Liver (tissue), 9 donors: ENCODE measurements around the gene RAB43. TPM values are rescaled to one million over a fixed set of nuclear protein-coding genes. Genes with fewer than 3 reads are reported as not detected.

Source experiments
- DNase-seq: peaks from one replicate; pipeline ENCODE4 v3.0.0-alpha.2; 2017; ENCODE audit warnings: low spot score
- H3K27ac ChIP-seq, 2 donors: one replicate each; pipeline ENCODE4 v1.7.0; 2013; ENCODE audit warnings: inconsistent platforms in 2 of 2, low read length in 2 of 2, control low read depth in 1 of 2, low read depth in 1 of 2, mild to moderate bottlenecking in 1 of 2
- H3K27me3 ChIP-seq, 4 donors: one replicate each; pipeline versions ENCODE4 v1.6.1 to v1.7.0; 2013; ENCODE audit warnings: low read length in 3 of 4, inconsistent platforms in 1 of 4, mild to moderate bottlenecking in 1 of 4, moderate library complexity in 1 of 4; ENCODE audit not compliant: control insufficient read depth in 4 of 4, insufficient read depth in 4 of 4
- H3K36me3 ChIP-seq, 4 donors: one replicate each; pipeline versions ENCODE4 v1.6.1 to v1.7.0; 2013; ENCODE audit warnings: low read length in 3 of 4, mild to moderate bottlenecking in 3 of 4, low read depth in 1 of 4, moderate library complexity in 1 of 4; ENCODE audit not compliant: control insufficient read depth in 4 of 4, insufficient read depth in 3 of 4
- H3K4me1 ChIP-seq, 4 donors: one replicate each; pipeline versions ENCODE4 v1.6.1 to v1.7.0; 2013; ENCODE audit warnings: low read length in 3 of 4, mild to moderate bottlenecking in 3 of 4, moderate library complexity in 1 of 4; ENCODE audit not compliant: control insufficient read depth in 4 of 4, insufficient read depth in 4 of 4
- H3K4me3 ChIP-seq, 3 donors: one replicate each; pipeline versions ENCODE4 v1.6.1 to v1.7.0; 2013; ENCODE audit warnings: low read length in 3 of 3, control low read depth in 1 of 3, low read depth in 1 of 3, mild to moderate bottlenecking in 1 of 3
- H3K9ac ChIP-seq, 2 donors: one replicate each; pipeline ENCODE4 v1.7.0; 2013; ENCODE audit warnings: low read length in 2 of 2, mild to moderate bottlenecking in 2 of 2, moderate library complexity in 2 of 2, control low read depth in 1 of 2, low read depth in 1 of 2
- H3K9me3 ChIP-seq, 4 donors: one replicate each; pipeline versions ENCODE4 v1.6.1 to v1.7.0; 2013; ENCODE audit warnings: low read length in 3 of 4; ENCODE audit not compliant: control insufficient read depth in 4 of 4
- ATF3 ChIP-seq: IDR thresholded peaks from 2 replicates; pipeline ENCODE4 v1.6.1; 2016; ENCODE audit warnings: antibody characterized with exemption
- FOXA1 ChIP-seq: IDR thresholded peaks from 2 replicates; pipeline ENCODE4 v1.6.1; 2016; ENCODE audit warnings: antibody characterized with exemption
- FOXA2 ChIP-seq: IDR thresholded peaks from 2 replicates; pipeline ENCODE4 v1.6.1; 2016; ENCODE audit warnings: antibody characterized with exemption
- GABPA ChIP-seq, 2 donors: IDR thresholded peaks in 1 of 2; conservative IDR thresholded peaks in 1 of 2; 2 replicates each; pipeline ENCODE4 v1.6.1; 2016; ENCODE audit warnings: antibody characterized with exemption in 2 of 2, mild to moderate bottlenecking in 1 of 2, moderate library complexity in 1 of 2
- HNF4A ChIP-seq, 2 donors: conservative IDR thresholded peaks; 2 replicates each; pipeline ENCODE4 v1.6.1; 2016; ENCODE audit warnings: antibody characterized with exemption in 2 of 2, mild to moderate bottlenecking in 2 of 2
- HNF4G ChIP-seq: IDR thresholded peaks from 2 replicates; pipeline ENCODE4 v1.6.1; 2016; ENCODE audit warnings: antibody characterized with exemption
- NR2F2 ChIP-seq: IDR thresholded peaks from 2 replicates; pipeline ENCODE4 v1.6.1; 2016; ENCODE audit warnings: antibody characterized with exemption
- RAD21 ChIP-seq, 2 donors: IDR thresholded peaks; 2 replicates each; pipeline ENCODE4 v1.6.1; 2016; ENCODE audit warnings: antibody characterized with exemption in 2 of 2, mild to moderate bottlenecking in 2 of 2
- REST ChIP-seq: IDR thresholded peaks from 2 replicates; pipeline ENCODE4 v1.6.1; 2016; ENCODE audit warnings: antibody characterized with exemption, mild to moderate bottlenecking
- RXRA ChIP-seq, 2 donors: IDR thresholded peaks; 2 replicates each; pipeline ENCODE4 v1.6.1; 2017 to 2018; ENCODE audit warnings: antibody characterized with exemption in 2 of 2, mild to moderate bottlenecking in 1 of 2
- SP1 ChIP-seq: IDR thresholded peaks from 2 replicates; pipeline ENCODE4 v1.6.1; 2018; ENCODE audit warnings: antibody characterized with exemption, mild to moderate bottlenecking
- WGBS: extraction: QIAGEN DNeasy Blood & Tissue Kit; methylation state at CpG from one replicate; pipeline ENCODE4 v1.1.7; 2013; 5-methylcytosine and 5-hydroxymethylcytosine counted together
- polyA plus RNA-seq, 2 donors: library from polyadenylated mRNA; stranded (reverse) in 1 of 2; unstranded in 1 of 2; fragments of 200-250 nt in 1 of 2; fragments of >200 nt in 1 of 2; fragmentation: Nextera tagmentation in 1 of 2; extraction: Ambion mirVana in 1 of 2; gene quantifications; one replicate each; pipeline versions ENCODE4 v1.2.1 to v1.2.3, GENCODE V29; 2013 to 2015
- total RNA-seq, 2 donors: library from RNA; depleted of rRNA; stranded (reverse); fragments of >200 nt; gene quantifications; one replicate each; pipeline ENCODE4 v1.2.3, GENCODE V29; 2014
- TF ChIP-seq, protein P1 (sequence below): fragments of 150-350 bp; IDR thresholded peaks from 2 replicates; pipeline ENCODE4 v1.5.1; 2017; ENCODE audit warnings: improper control_type of control experiment, low read depth, low read length; ENCODE audit not compliant: missing input control
- TF ChIP-seq, protein P2 (sequence below): IDR thresholded peaks from 2 replicates; pipeline ENCODE4 v1.6.1; 2016; ENCODE audit warnings: antibody characterized with exemption
- donor health status: healthy.
- donor health status: healthy.
- donor health status: healthy.
- donor health status: healthy.
- donor health status: healthy.

Gene RAB43
- total and polyA plus RNA-seq, 4 donors: 13.4 to 58.1 (median 26.5) TPM

DNA sequence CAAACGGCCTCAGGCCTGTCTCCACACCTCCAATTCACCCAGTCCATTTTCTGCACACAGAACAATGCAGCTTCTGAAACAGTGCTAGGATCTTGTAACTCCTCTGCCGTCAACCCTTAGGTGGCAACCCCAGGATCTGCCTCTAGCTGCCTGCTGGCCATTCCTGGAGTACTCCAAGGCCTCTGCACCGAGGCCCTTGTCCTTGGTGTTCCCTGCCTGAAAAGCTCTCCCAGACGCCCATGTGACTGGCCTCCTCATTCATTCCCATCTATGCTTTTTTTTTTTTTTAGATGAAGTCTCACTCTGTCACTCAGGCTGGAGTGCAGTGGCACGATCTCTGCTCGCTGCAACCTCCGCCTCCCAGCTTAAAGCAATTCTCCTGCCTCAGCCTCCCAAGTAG is 18.3 kb downstream of the RAB43 start:
- TF ChIP-seq SP1: no peak
- no peak for TF ChIP-seq FOXA2
- TF ChIP-seq FOXA1: no peak
- no peak for TF ChIP-seq NR2F2
- no peak for TF ChIP-seq HNF4A (conservative IDR thresholded peaks at IDR 0.05)
- no peak for TF ChIP-seq GABPA (IDR thresholded peaks at IDR 0.05 in 1 of 2, conservative IDR thresholded peaks at IDR 0.05 in 1 of 2)
- TF ChIP-seq, protein P1, sequence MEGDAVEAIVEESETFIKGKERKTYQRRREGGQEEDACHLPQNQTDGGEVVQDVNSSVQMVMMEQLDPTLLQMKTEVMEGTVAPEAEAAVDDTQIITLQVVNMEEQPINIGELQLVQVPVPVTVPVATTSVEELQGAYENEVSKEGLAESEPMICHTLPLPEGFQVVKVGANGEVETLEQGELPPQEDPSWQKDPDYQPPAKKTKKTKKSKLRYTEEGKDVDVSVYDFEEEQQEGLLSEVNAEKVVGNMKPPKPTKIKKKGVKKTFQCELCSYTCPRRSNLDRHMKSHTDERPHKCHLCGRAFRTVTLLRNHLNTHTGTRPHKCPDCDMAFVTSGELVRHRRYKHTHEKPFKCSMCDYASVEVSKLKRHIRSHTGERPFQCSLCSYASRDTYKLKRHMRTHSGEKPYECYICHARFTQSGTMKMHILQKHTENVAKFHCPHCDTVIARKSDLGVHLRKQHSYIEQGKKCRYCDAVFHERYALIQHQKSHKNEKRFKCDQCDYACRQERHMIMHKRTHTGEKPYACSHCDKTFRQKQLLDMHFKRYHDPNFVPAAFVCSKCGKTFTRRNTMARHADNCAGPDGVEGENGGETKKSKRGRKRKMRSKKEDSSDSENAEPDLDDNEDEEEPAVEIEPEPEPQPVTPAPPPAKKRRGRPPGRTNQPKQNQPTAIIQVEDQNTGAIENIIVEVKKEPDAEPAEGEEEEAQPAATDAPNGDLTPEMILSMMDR: no peak
- H3K4me1 ChIP-seq: peaks cover 2 to 42% (median 37%) of the 10 kb centered on the region in 4 donors
- no peak overlapping the region for H3K4me3 ChIP-seq
- peaks cover 0 to 16% (median 7%) of the 10 kb centered on the region in 4 donors for H3K36me3 ChIP-seq
- 90% methylated on average over 7 of the region's 7 CpGs for WGBS
- no peak overlapping the region for H3K27ac ChIP-seq
- no peak for DNase-seq
- no peak overlapping the region for H3K9ac ChIP-seq
- no peaks in the 10 kb centered on the region for H3K27me3 ChIP-seq
- no peaks in the 10 kb centered on the region for H3K9me3 ChIP-seq

GRCh38 chr3:129101370-129102138 is 20.1 kb downstream of the RAB43 start:
- WGBS: 89% methylated on average over 12 of the region's 12 CpGs
- Histone ChIP-seq H3K9ac (no peak overlapping the region), H3K4me3 (no peak overlapping the region), H3K9me3 (no peaks in the 10 kb centered on the region), H3K27ac (no peak overlapping the region), H3K36me3 (peaks cover 0 to 7% (median 4%) of the 10 kb centered on the region in 4 donors), H3K4me1 (peaks cover 2 to 24% (median 20%) of the 10 kb centered on the region in 4 donors), H3K27me3 (no peaks in the 10 kb centered on the region)
- DNase-seq: no peak
- TF ChIP-seq REST: no peak

DNA sequence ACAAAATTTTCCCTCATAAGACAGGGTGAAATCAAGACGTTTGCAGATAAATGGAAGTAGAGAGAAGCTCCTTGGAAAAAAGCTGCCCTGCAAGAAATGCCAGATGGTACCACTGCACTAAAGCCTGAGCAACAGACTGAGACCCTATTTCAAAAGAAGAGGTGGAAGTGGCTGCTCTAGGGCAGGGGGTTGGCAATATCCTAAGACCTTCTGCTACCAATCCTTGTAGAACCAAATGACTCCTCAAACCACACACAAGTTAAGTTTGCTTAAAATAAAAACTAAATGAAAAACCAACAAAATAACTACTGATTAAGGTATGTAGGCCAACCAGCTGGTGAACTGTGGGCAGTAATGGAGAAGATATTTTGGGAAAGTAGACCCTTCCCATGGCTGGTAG is 21.3 kb downstream of the RAB43 start:
- H3K27ac ChIP-seq: no peak overlapping the region
- H3K27me3 ChIP-seq: no peaks in the 10 kb centered on the region
- H3K9me3 ChIP-seq: no peaks in the 10 kb centered on the region
- DNase-seq: no peak
- no peak overlapping the region for H3K4me3 ChIP-seq
- H3K9ac ChIP-seq: no peak overlapping the region
- WGBS: 72% methylated on average over 1 of the region's 1 CpG
- TF ChIP-seq RAD21 (IDR thresholded peaks at IDR 0.05): no peak
- no peak for TF ChIP-seq ATF3
- TF ChIP-seq SP1: no peak
- no peak for TF ChIP-seq FOXA2
- no peak for TF ChIP-seq RXRA (IDR thresholded peaks at IDR 0.05)
- no peak for TF ChIP-seq REST
- TF ChIP-seq HNF4A (conservative IDR thresholded peaks at IDR 0.05): no peak
- TF ChIP-seq, protein P2, sequence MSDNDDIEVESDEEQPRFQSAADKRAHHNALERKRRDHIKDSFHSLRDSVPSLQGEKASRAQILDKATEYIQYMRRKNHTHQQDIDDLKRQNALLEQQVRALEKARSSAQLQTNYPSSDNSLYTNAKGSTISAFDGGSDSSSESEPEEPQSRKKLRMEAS: no peak
- no peak for TF ChIP-seq GABPA (IDR thresholded peaks at IDR 0.05 in 1 of 2, conservative IDR thresholded peaks at IDR 0.05 in 1 of 2)
- TF ChIP-seq HNF4G: no peak
- peaks cover 3 to 16% (median 4%) of the 10 kb centered on the region in 4 donors for H3K36me3 ChIP-seq
- H3K4me1 ChIP-seq: peaks cover 0 to 16% (median 11%) of the 10 kb centered on the region in 4 donors
